ENCODE data around the gene HOXB1.

Gene HOXB1

GRCh38 chr17:48577946-48578615 is 47.3 kb upstream of the HOXB1 start, which contains the start of gene HOXB4:
TSS of gene HOXB4 (minus strand) at chr17:48578350. CDS start at chr17:48578319, 31 bp downstream.
- Histone ChIP-seq H3K27ac (ENCODE audit: poor library complexity, severe bottlenecking) (peak within 1 kb of the TSS; percentile 35), H3K4me1 (ENCODE audit: insufficient read depth, poor library complexity, severe bottlenecking) (peaks cover 5% of the 10 kb centered on the region), H3K9me3 (ENCODE audit: severe bottlenecking) (no peaks in the 10 kb centered on the region), H3K4me3 (ENCODE audit: severe bottlenecking) (peak within 1 kb of the TSS; percentile 63), H3K36me3 (ENCODE audit: low read depth) (peaks cover 5% of the 10 kb centered on the region), H3K27me3 (ENCODE audit: insufficient read depth, poor library complexity, severe bottlenecking) (no peaks in the 10 kb centered on the region)
- peak; percentile 75 for ATAC-seq (ENCODE audit: low read depth)
- TF ChIP-seq, protein P1, sequence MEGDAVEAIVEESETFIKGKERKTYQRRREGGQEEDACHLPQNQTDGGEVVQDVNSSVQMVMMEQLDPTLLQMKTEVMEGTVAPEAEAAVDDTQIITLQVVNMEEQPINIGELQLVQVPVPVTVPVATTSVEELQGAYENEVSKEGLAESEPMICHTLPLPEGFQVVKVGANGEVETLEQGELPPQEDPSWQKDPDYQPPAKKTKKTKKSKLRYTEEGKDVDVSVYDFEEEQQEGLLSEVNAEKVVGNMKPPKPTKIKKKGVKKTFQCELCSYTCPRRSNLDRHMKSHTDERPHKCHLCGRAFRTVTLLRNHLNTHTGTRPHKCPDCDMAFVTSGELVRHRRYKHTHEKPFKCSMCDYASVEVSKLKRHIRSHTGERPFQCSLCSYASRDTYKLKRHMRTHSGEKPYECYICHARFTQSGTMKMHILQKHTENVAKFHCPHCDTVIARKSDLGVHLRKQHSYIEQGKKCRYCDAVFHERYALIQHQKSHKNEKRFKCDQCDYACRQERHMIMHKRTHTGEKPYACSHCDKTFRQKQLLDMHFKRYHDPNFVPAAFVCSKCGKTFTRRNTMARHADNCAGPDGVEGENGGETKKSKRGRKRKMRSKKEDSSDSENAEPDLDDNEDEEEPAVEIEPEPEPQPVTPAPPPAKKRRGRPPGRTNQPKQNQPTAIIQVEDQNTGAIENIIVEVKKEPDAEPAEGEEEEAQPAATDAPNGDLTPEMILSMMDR (IDR thresholded peaks at IDR 0.05; ENCODE audit: poor library complexity, severe bottlenecking), result no peak
- no peak for DNase-seq (ENCODE audit: low spot score)

GRCh38 chr17:48577330-48577945 is 46.6 kb upstream of the HOXB1 start:
- no peaks in the 10 kb centered on the region for H3K27me3 ChIP-seq (ENCODE audit: insufficient read depth, poor library complexity, severe bottlenecking)
- H3K9me3 ChIP-seq (ENCODE audit: severe bottlenecking), result no peaks in the 10 kb centered on the region
- TF ChIP-seq, protein P1 (IDR thresholded peaks at IDR 0.05; ENCODE audit: poor library complexity, severe bottlenecking), result no peak
- H3K27ac ChIP-seq (ENCODE audit: poor library complexity, severe bottlenecking), result peak overlapping the region; percentile 35
- peak overlapping the region; percentile 63 for H3K4me3 ChIP-seq (ENCODE audit: severe bottlenecking)
- ATAC-seq (ENCODE audit: low read depth), result peak; percentile 28; the same call in 1 of the 3 replicates
- peaks cover 5% of the 10 kb centered on the region for H3K36me3 ChIP-seq (ENCODE audit: low read depth)
- no peak for DNase-seq (ENCODE audit: low spot score)
- peaks cover 5% of the 10 kb centered on the region for H3K4me1 ChIP-seq (ENCODE audit: insufficient read depth, poor library complexity, severe bottlenecking)

GRCh38 chr17:48576479-48577309 is 45.9 kb upstream of the HOXB1 start:
- Histone ChIP-seq H3K9me3 (ENCODE audit: severe bottlenecking) (no peaks in the 10 kb centered on the region), H3K4me3 (ENCODE audit: severe bottlenecking) (peak overlapping the region; percentile 63), H3K27ac (ENCODE audit: poor library complexity, severe bottlenecking) (peak overlapping the region; percentile 35), H3K36me3 (ENCODE audit: low read depth) (peaks cover 5% of the 10 kb centered on the region), H3K4me1 (ENCODE audit: insufficient read depth, poor library complexity, severe bottlenecking) (peaks cover 5% of the 10 kb centered on the region), H3K27me3 (ENCODE audit: insufficient read depth, poor library complexity, severe bottlenecking) (no peaks in the 10 kb centered on the region)
- DNase-seq (ENCODE audit: low spot score) (no peak), ATAC-seq (ENCODE audit: low read depth) (peak; percentile 72)
- TF ChIP-seq, protein P1 (IDR thresholded peaks at IDR 0.05; ENCODE audit: poor library complexity, severe bottlenecking), result no peak

DNA sequence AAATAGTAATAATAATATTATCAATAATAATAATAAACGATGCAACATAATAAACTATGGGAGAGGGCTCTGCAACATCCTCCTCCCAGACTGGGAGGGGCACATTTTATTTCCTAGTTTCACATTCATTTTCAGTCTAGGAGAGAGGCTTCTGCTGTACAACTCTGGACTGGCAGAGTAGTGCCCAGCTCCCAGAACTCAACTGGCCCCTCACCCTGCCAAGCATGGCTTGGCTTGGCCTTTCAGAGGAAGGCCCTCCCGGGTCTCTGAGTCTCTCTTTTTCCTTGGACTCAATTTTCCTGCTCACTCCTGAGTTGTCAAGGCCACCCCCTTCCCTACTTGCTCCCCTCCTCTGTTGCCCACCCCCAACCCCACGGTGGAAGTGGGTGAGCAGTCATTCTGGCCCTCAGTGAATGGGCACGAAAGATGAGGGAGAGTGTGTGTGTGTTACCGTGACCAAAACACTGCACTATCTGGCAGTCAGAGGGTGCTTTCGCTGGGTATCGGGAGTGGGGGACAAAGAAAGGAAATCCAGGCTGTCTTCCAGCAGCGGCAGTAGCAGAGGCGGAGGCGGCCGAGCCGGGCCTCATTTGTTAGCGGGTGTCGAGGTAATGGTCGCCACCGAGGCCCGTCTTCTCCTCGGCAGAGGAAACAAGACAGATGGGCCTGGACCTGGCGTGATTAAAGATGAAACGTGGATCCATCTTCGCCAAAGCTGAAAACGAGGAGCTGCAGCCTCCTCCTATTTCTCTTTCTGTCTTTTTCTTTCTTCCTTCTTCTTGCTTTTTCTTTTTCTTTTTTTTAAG is 45.1 kb upstream of the HOXB1 start:
- Histone ChIP-seq H3K36me3 (ENCODE audit: low read depth) (peaks cover 5% of the 10 kb centered on the region), H3K27me3 (ENCODE audit: insufficient read depth, poor library complexity, severe bottlenecking) (no peaks in the 10 kb centered on the region), H3K4me1 (ENCODE audit: insufficient read depth, poor library complexity, severe bottlenecking) (peaks cover 5% of the 10 kb centered on the region), H3K27ac (ENCODE audit: poor library complexity, severe bottlenecking) (no peak overlapping the region), H3K9me3 (ENCODE audit: severe bottlenecking) (no peaks in the 10 kb centered on the region), H3K4me3 (ENCODE audit: severe bottlenecking) (no peak overlapping the region)
- TF ChIP-seq, protein P1 (IDR thresholded peaks at IDR 0.05; ENCODE audit: poor library complexity, severe bottlenecking), result no peak
- DNase-seq (ENCODE audit: low spot score) (no peak), ATAC-seq (ENCODE audit: low read depth) (no peak)
